GM18873 (cell line): ENCODE data around the gene RMRP.

Source experiments
- ATAC-seq: cut with Tn5 transposase; IDR thresholded peaks from one replicate; pipeline ENCODE4 v1.9.1; 2021; ENCODE audit warnings: mild to moderate bottlenecking, moderate library complexity, moderate number of reproducible peaks; ENCODE audit not compliant: unreplicated experiment, low FRiP score

Gene RMRP

GRCh38 chr9:35687972-35688557 is 30.2 kb upstream of the RMRP start:
- no peak for ATAC-seq

- ATAC-seq = no peak
Measured at GRCh38 chr9:35687306-35687705, 29.5 kb upstream of the RMRP start.

GRCh38 chr9:35686222-35687203 is 28.7 kb upstream of the RMRP start:
- no peak for ATAC-seq

- no peak for ATAC-seq
Measured at GRCh38 chr9:35685506-35685905, 27.7 kb upstream of the RMRP start.

GRCh38 chr9:35684921-35685320 is 27.1 kb upstream of the RMRP start:
- ATAC-seq = no peak

- no peak for ATAC-seq
Measured at GRCh38 chr9:35683323-35683722, 25.5 kb upstream of the RMRP start.

- ATAC-seq = no peak
Measured at GRCh38 chr9:35682520-35683315, 24.9 kb upstream of the RMRP start.

GRCh38 chr9:35682051-35682450 is 24.2 kb upstream of the RMRP start:
- no peak for ATAC-seq

- no peak for ATAC-seq
Measured at GRCh38 chr9:35681341-35682002, 23.7 kb upstream of the RMRP start.

GRCh38 chr9:35680331-35681105 is 22.7 kb upstream of the RMRP start:
- ATAC-seq = peak; percentile 73

- ATAC-seq = no peak
Measured at GRCh38 chr9:35679766-35680330, 22.0 kb upstream of the RMRP start.

- no peak for ATAC-seq
Measured at GRCh38 chr9:35679091-35679490, 21.3 kb upstream of the RMRP start.

- ATAC-seq = no peak
Measured at GRCh38 chr9:35675732-35676392, 18.0 kb upstream of the RMRP start.

- ATAC-seq = no peak
Measured at GRCh38 chr9:35675204-35675603, 17.4 kb upstream of the RMRP start.

GRCh38 chr9:35674025-35674361 is 16.2 kb upstream of the RMRP start:
- no peak for ATAC-seq

GRCh38 chr9:35673132-35674024 is 15.6 kb upstream of the RMRP start, which contains the start of gene CA9:
Gene CA9 (plus strand): TSS chr9:35673928. CDS start chr9:35673960, 32 bp downstream.
- ATAC-seq = no peak

- ATAC-seq = no peak
Measured at GRCh38 chr9:35669331-35670145, 11.7 kb upstream of the RMRP start.
